K562 (cell line): ENCODE results near the gene ATP9A. TPM values are rescaled to one million over a fixed set of nuclear protein-coding genes. Genes with fewer than 3 reads are reported as not detected.

Experiments
- POLR2H ChIP-seq: IDR thresholded peaks from 2 replicates; pipeline ENCODE4 v1.6.1; 2016; ENCODE audit warnings: missing genetic modification characterization, low read depth, mild to moderate bottlenecking, control low read depth, missing compliant biosample characterization, moderate library complexity
- RAD21 ChIP-seq, 2 experiments: fragments of 250-450 bp in 1 of 2; fragments of 450-650 bp in 1 of 2; sonication (Bioruptor Pico) in 1 of 2; formaldehyde crosslinking in 1 of 2; IDR thresholded peaks in 1 of 2; conservative IDR thresholded peaks in 1 of 2; 2 replicates each; pipeline versions ENCODE4 v1.4.0 to v1.8.0; 2020 to 2022; ENCODE audit warnings: mild to moderate bottlenecking in 2 of 2, moderate library complexity in 1 of 2
- polyA plus RNA-seq, 8 experiments: library from polyadenylated mRNA; depleted of rRNA in 4 of 8; stranded (reverse) in 5 of 8; unstranded in 3 of 8; fragments of >200 nt; fragmentation: Nextera tagmentation in 2 of 8; fragmentation: Illumina TruSeq in 1 of 8; extraction: Ambion mirVana in 2 of 8; extraction: Trizol in 1 of 8; gene quantifications; 2 replicates each; pipeline versions ENCODE4 v1.2.1 to v1.2.3, GENCODE V29; 2011 to 2014; ENCODE audit warnings: inconsistent platforms in 1 of 8, missing spikeins in 1 of 8
- total RNA-seq, 7 experiments: library from RNA; depleted of rRNA in 6 of 7; stranded (reverse); fragments of >200 nt in 6 of 7; fragmentation: Illumina TruSeq in 2 of 7; extraction: Trizol in 2 of 7; gene quantifications; 2 replicates each; pipeline versions ENCODE4 v1.2.1 to v1.2.3, GENCODE V29; 2011 to 2021; ENCODE audit warnings: low replicate concordance in 1 of 7
- TF ChIP-seq, protein P1 (sequence below), 3 experiments: fragments of 200-800 bp in 1 of 3; fragments of 250-450 bp in 1 of 3; fragments of 450-650 bp in 1 of 3; sonication (Bioruptor Pico) in 1 of 3; sonication (Bioruptor generic) in 1 of 3; formaldehyde crosslinking in 1 of 3; IDR thresholded peaks; 2 replicates each; pipeline versions ENCODE4 v1.6.1 to v1.8.0; 2016 to 2022; ENCODE audit warnings: mild to moderate bottlenecking in 2 of 3, missing genetic modification characterization in 2 of 3, missing compliant biosample characterization in 1 of 3, moderate library complexity in 1 of 3
- TF ChIP-seq, protein P2 (sequence below): fragments of 450-650 bp; formaldehyde crosslinking; IDR thresholded peaks from 2 replicates; pipeline ENCODE4 v1.4.0; 2020; ENCODE audit warnings: mild to moderate bottlenecking
- TF ChIP-seq, protein P3 (sequence below): fragments of 450-650 bp; IDR thresholded peaks from 2 replicates; pipeline ENCODE4 v1.6.1; 2014; ENCODE audit warnings: low read depth, mild to moderate bottlenecking, moderate library complexity, borderline replicate concordance
- TF ChIP-seq, protein P4 (sequence below), 3 experiments: IDR thresholded peaks in 2 of 3; conservative IDR thresholded peaks in 1 of 3; 2 replicates each; pipeline ENCODE4 v1.5.1; 2011 to 2012; ENCODE audit warnings: low read length in 3 of 3, mild to moderate bottlenecking in 3 of 3, control low read depth in 2 of 3, improper control_type of control experiment in 1 of 3, inconsistent platforms in 1 of 3, low read depth in 1 of 3, mixed read lengths in 1 of 3, moderate library complexity in 1 of 3; ENCODE audit not compliant: insufficient read depth in 2 of 3

ATP9A gene
- total and polyA plus RNA-seq, 9 of the 15 experiments (the other 6 are each of a cell fraction or from before 2014, with no cell fraction given) = 0.18 to 0.62 (median 0.29) TPM

DNA sequence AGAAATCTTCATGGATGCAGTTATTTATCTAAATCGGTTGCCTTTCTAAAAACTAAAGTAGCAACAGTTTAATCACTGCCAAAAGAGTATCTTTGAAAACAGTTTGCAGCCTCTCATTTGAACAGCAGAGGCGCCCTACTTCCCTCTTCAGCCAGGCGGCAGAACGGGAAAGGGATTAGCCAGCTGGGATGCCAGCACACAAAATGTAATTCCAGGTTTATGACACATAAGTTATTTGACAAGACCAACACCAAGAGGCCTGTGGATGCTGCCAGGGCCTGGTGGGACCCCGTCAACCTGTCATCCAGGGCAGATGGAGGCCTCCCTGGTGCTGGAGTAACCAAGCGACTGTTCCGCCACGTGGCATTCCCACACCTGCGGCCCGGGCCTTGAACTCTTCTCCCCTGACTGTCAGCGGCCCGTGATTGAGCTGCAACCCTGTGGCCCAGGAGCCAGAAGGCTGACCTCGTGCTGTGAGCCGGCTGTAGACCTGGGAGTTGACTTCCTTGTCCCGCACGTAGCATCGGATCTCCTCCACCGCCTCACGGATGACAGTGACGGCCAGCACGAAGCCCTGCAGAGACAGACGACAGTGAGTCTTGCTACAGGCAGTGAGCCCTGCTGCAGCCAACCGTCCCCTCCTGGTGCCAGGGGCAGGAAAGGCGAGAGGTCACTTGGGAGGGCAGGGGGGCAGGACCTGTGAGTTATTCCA, 55.5 kb downstream of the ATP9A start (continued):
- TF ChIP-seq, protein P1, sequence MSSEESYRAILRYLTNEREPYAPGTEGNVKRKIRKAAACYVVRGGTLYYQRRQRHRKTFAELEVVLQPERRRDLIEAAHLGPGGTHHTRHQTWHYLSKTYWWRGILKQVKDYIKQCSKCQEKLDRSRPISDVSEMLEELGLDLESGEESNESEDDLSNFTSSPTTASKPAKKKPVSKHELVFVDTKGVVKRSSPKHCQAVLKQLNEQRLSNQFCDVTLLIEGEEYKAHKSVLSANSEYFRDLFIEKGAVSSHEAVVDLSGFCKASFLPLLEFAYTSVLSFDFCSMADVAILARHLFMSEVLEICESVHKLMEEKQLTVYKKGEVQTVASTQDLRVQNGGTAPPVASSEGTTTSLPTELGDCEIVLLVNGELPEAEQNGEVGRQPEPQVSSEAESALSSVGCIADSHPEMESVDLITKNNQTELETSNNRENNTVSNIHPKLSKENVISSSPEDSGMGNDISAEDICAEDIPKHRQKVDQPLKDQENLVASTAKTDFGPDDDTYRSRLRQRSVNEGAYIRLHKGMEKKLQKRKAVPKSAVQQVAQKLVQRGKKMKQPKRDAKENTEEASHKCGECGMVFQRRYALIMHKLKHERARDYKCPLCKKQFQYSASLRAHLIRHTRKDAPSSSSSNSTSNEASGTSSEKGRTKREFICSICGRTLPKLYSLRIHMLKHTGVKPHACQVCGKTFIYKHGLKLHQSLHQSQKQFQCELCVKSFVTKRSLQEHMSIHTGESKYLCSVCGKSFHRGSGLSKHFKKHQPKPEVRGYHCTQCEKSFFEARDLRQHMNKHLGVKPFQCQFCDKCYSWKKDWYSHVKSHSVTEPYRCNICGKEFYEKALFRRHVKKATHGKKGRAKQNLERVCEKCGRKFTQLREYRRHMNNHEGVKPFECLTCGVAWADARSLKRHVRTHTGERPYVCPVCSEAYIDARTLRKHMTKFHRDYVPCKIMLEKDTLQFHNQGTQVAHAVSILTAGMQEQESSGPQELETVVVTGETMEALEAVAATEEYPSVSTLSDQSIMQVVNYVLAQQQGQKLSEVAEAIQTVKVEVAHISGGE (CRISPR knock-in tag; IDR thresholded peaks at IDR 0.05) = 0 out of 6 replicates have a peak, but pooled peaks of 1 of the 3 experiments have one; percentile 15
- TF ChIP-seq, protein P2, sequence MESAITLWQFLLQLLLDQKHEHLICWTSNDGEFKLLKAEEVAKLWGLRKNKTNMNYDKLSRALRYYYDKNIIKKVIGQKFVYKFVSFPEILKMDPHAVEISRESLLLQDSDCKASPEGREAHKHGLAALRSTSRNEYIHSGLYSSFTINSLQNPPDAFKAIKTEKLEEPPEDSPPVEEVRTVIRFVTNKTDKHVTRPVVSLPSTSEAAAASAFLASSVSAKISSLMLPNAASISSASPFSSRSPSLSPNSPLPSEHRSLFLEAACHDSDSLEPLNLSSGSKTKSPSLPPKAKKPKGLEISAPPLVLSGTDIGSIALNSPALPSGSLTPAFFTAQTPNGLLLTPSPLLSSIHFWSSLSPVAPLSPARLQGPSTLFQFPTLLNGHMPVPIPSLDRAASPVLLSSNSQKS = no peak
- TF ChIP-seq, protein P3, sequence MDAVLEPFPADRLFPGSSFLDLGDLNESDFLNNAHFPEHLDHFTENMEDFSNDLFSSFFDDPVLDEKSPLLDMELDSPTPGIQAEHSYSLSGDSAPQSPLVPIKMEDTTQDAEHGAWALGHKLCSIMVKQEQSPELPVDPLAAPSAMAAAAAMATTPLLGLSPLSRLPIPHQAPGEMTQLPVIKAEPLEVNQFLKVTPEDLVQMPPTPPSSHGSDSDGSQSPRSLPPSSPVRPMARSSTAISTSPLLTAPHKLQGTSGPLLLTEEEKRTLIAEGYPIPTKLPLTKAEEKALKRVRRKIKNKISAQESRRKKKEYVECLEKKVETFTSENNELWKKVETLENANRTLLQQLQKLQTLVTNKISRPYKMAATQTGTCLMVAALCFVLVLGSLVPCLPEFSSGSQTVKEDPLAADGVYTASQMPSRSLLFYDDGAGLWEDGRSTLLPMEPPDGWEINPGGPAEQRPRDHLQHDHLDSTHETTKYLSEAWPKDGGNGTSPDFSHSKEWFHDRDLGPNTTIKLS = peak; percentile 36; the same call in 1 of the 2 replicates
- TF ChIP-seq RAD21 (CRISPR knock-in tag; conservative IDR thresholded peaks at IDR 0.05 in 1 of 2, IDR thresholded peaks at IDR 0.05 in 1 of 2) (0 out of 4 replicates have a peak, but pooled peaks of 1 of the 2 experiments have one; percentile 4), POLR2H (tag) (no peak)
- TF ChIP-seq, protein P4, sequence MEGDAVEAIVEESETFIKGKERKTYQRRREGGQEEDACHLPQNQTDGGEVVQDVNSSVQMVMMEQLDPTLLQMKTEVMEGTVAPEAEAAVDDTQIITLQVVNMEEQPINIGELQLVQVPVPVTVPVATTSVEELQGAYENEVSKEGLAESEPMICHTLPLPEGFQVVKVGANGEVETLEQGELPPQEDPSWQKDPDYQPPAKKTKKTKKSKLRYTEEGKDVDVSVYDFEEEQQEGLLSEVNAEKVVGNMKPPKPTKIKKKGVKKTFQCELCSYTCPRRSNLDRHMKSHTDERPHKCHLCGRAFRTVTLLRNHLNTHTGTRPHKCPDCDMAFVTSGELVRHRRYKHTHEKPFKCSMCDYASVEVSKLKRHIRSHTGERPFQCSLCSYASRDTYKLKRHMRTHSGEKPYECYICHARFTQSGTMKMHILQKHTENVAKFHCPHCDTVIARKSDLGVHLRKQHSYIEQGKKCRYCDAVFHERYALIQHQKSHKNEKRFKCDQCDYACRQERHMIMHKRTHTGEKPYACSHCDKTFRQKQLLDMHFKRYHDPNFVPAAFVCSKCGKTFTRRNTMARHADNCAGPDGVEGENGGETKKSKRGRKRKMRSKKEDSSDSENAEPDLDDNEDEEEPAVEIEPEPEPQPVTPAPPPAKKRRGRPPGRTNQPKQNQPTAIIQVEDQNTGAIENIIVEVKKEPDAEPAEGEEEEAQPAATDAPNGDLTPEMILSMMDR (IDR thresholded peaks at IDR 0.05 in 2 of 3, conservative IDR thresholded peaks at IDR 0.05 in 1 of 3; ENCODE audit: insufficient read depth in 2 of 3, low read depth in 1 of 3, low read length in 3 of 3) = peak; percentile 49 to 58 (median 56)
